HepG2 (cell line): ENCODE results near the gene GSTA1. TPM values are rescaled to one million over a fixed set of nuclear protein-coding genes. Genes with fewer than 3 reads are reported as not detected.
A peak's percentile ranks its signal among the peaks of the same experiment; 100 is the strongest.

Source experiments
- ATAC-seq: fragments of 200-7000 bp; cut with Tn5 transposase; 3 replicates; pipeline ENCODE4 v1.9.1; 2020; ENCODE audit warnings: mild to moderate bottlenecking, moderate library complexity
- BruUV-seq: library from RNA; stranded (reverse); fragments of 400-500 nt; replicated peaks from 2 replicates; lab custom pipeline; 2021; lab: Mats Ljungman, UMichigan
- CTCF ChIA-PET: fragments of 300-600 bp; formaldehyde crosslinking; extraction: SDS; loops from one replicate; lab custom pipeline; 2021; ENCODE audit warnings: low total read pairs, inconsistent platforms, low intra/inter-chr PET ratio; lab: Yijun Ruan, JAX
- POLR2A ChIA-PET: fragments of 350-600 bp; sonication (Branson Sonifier 250); formaldehyde crosslinking; loops from one replicate; lab custom pipeline; 2020; ENCODE audit warnings: antibody characterized with exemption, inconsistent platforms; lab: Yijun Ruan, JAX
- DNase-seq: peaks from one replicate; pipeline ENCODE4 v3.0.0-alpha.2; 2015; ENCODE audit warnings: low spot score
- FAIRE-seq: peaks from 3 replicates; lab custom pipeline; 2011; peaks lifted over from hg19 to GRCh38; lab: Jason Lieb, UNC
- H2AFZ ChIP-seq: one replicate; pipeline ENCODE4 v1.6.1; 2011; ENCODE audit warnings: low read length, inconsistent platforms
- H3K27ac ChIP-seq: fragments of 300-600 bp; 3 replicates; pipeline ENCODE4 v1.8.0; 2011; ENCODE audit warnings: mixed run types, mild to moderate bottlenecking, mixed read lengths, low read length, inconsistent platforms; ENCODE audit not compliant: insufficient read depth; ENCODE audit errors: extremely low read length
- H3K27me3 ChIP-seq, 2 experiments: fragments of 200-600 bp in 1 of 2; 2 replicates in 1 of 2; 3 replicates in 1 of 2; pipeline versions ENCODE4 v1.6.0 to v1.8.0; 2011; ENCODE audit warnings: low read length in 2 of 2, mild to moderate bottlenecking in 2 of 2, moderate library complexity in 2 of 2, inconsistent platforms in 1 of 2; ENCODE audit not compliant: insufficient read depth in 2 of 2, control insufficient read depth in 1 of 2
- H3K36me3 ChIP-seq, 2 experiments: fragments of 200-600 bp in 1 of 2; replicated peaks in 1 of 2; 2 replicates in 1 of 2; 3 replicates in 1 of 2; pipeline versions ENCODE4 v1.5.1 to v1.8.0; 2011; ENCODE audit warnings: low read length in 2 of 2, inconsistent platforms in 1 of 2; ENCODE audit not compliant: insufficient read depth in 2 of 2, control insufficient read depth in 1 of 2
- H3K4me1 ChIP-seq: 2 replicates; pipeline ENCODE4 v1.5.1; 2012; ENCODE audit warnings: low read length, inconsistent platforms; ENCODE audit not compliant: insufficient read depth
- H3K4me2 ChIP-seq: 2 replicates; pipeline ENCODE4 v1.6.0; 2011; ENCODE audit warnings: low read depth, low read length, inconsistent platforms
- H3K4me3 ChIP-seq, 3 experiments: fragments of 200-600 bp in 1 of 3; sonication (generic), shearing (Covaris generic) in 1 of 3; replicated peaks in 1 of 3; 2 replicates each; pipeline ENCODE4 v1.5.1; 2011 to 2016; ENCODE audit warnings: low read length in 3 of 3, inconsistent platforms in 2 of 3, low read depth in 2 of 3, mild to moderate bottlenecking in 2 of 3, control low read depth in 1 of 3, mixed read lengths in 1 of 3; ENCODE audit not compliant: insufficient read depth in 1 of 3
- H3K79me2 ChIP-seq: one replicate; pipeline ENCODE4 v1.6.1; 2011; ENCODE audit warnings: low read length, inconsistent platforms; ENCODE audit not compliant: insufficient read depth
- H3K9ac ChIP-seq: 2 replicates; pipeline ENCODE4 v1.6.0; 2011; ENCODE audit warnings: mild to moderate bottlenecking, low read depth, low read length, inconsistent platforms; ENCODE audit not compliant: insufficient read depth
- H3K9me3 ChIP-seq: 2 replicates; pipeline ENCODE4 v1.5.1; 2012; ENCODE audit warnings: mild to moderate bottlenecking, low read length
- H4K20me1 ChIP-seq: 2 replicates; pipeline ENCODE4 v1.6.0; 2011; ENCODE audit warnings: inconsistent platforms, mild to moderate bottlenecking, low read length, moderate library complexity; ENCODE audit not compliant: insufficient read depth
- EED ChIP-seq: sonication (generic); formaldehyde crosslinking; IDR thresholded peaks from 2 replicates; pipeline ENCODE4 v1.5.0; 2020; ENCODE audit warnings: mild to moderate bottlenecking, missing genetic modification reagents
- FOXK2 ChIP-seq: fragments of 450-650 bp; IDR thresholded peaks from 2 replicates; pipeline ENCODE4 v1.6.1; 2016
- HNRNPH1 ChIP-seq: fragments of 200-400 bp; formaldehyde crosslinking; optimal IDR thresholded peaks from 2 replicates; pipeline ENCODE3; 2017; ENCODE audit warnings: mild to moderate bottlenecking, low read depth, low read length
- KAT8 ChIP-seq: IDR thresholded peaks from 2 replicates; pipeline ENCODE4 v1.6.1; 2016; ENCODE audit warnings: missing genetic modification reagents, missing compliant biosample characterization
- NR1H2 ChIP-seq: sonication (generic); formaldehyde crosslinking; IDR thresholded peaks from 2 replicates; pipeline ENCODE4 v1.8.1; 2022; ENCODE audit warnings: low read depth, missing genetic modification reagents, borderline replicate concordance
- PHF21A ChIP-seq: sonication (generic); formaldehyde crosslinking; IDR thresholded peaks from 2 replicates; pipeline ENCODE4 v1.5.0; 2020; ENCODE audit warnings: mild to moderate bottlenecking, missing genetic modification reagents
- PITX1 ChIP-seq: sonication (generic); formaldehyde crosslinking; IDR thresholded peaks from 2 replicates; pipeline ENCODE4 v1.5.1; 2020; ENCODE audit warnings: mild to moderate bottlenecking, missing genetic modification reagents
- SRY ChIP-seq: sonication (generic); formaldehyde crosslinking; IDR thresholded peaks from 2 replicates; pipeline ENCODE4 v1.8.0; 2022; ENCODE audit warnings: mild to moderate bottlenecking, missing genetic modification reagents
- ZEB1 ChIP-seq: IDR thresholded peaks from 2 replicates; pipeline ENCODE4 v1.6.1; 2012; ENCODE audit warnings: mild to moderate bottlenecking, low read depth, inconsistent platforms; ENCODE audit not compliant: insufficient replicate concordance
- ZFP37 ChIP-seq: sonication (generic); formaldehyde crosslinking; IDR thresholded peaks from 2 replicates; pipeline ENCODE4 v1.4.0; 2020; ENCODE audit warnings: missing genetic modification reagents, borderline replicate concordance
- ZNF263 ChIP-seq: sonication (generic); formaldehyde crosslinking; IDR thresholded peaks from 2 replicates; pipeline ENCODE4 v1.4.0; 2020; ENCODE audit warnings: missing genetic modification reagents
- ZNF383 ChIP-seq: sonication (generic); formaldehyde crosslinking; IDR thresholded peaks from 2 replicates; pipeline ENCODE4 v1.4.0; 2020; ENCODE audit warnings: missing genetic modification reagents, mild to moderate bottlenecking, borderline replicate concordance
- ZNF446 ChIP-seq: sonication (generic); formaldehyde crosslinking; IDR thresholded peaks from 2 replicates; pipeline ENCODE4 v1.5.0; 2020; ENCODE audit warnings: mild to moderate bottlenecking, missing genetic modification reagents
- ZNF737 ChIP-seq: sonication (generic); formaldehyde crosslinking; IDR thresholded peaks from 2 replicates; pipeline ENCODE4 v1.5.0; 2020; ENCODE audit warnings: missing genetic modification reagents, mild to moderate bottlenecking, borderline replicate concordance
- WGBS: methylation state at CpG from one replicate; pipeline ENCODE4 v1.1.6; 2017; ENCODE audit warnings: low lambda C conversion rate; 5-methylcytosine and 5-hydroxymethylcytosine counted together
- in situ Hi-C: cut with HindIII; loops from 2 replicates; pipeline ENCODE4 v1.10.0; 2017; ENCODE audit warnings: low pct_unique_long_range_greater_than_20kb; ENCODE audit not compliant: extremely low pct_ligation_motif_present
- intact Hi-C: fragments of 100-400 bp; cut with micrococcal nuclease; formaldehyde crosslinking; loops from one replicate; pipeline ENCODE4 v1.10.0; 2022; ENCODE audit not compliant: unreplicated experiment
- polyA plus RNA-seq, 8 experiments: library from polyadenylated mRNA; depleted of rRNA in 3 of 8; stranded (reverse) in 7 of 8; unstranded in 1 of 8; fragments of >200 nt; fragmentation: Illumina TruSeq in 4 of 8; extraction: Trizol in 4 of 8; gene quantifications; 2 replicates each; pipeline versions ENCODE4 v1.2.1 to v1.2.3, GENCODE V29; 2011 to 2016; ENCODE audit warnings: low read depth in 4 of 8, missing spikeins in 1 of 8, mixed read lengths in 1 of 8; ENCODE audit not compliant: insufficient read depth in 1 of 8
- total RNA-seq, 5 experiments: library from RNA; depleted of rRNA; stranded (reverse); fragments of >200 nt; fragmentation: Illumina TruSeq; extraction: Trizol; gene quantifications; 2 replicates each; pipeline ENCODE4 v1.2.3, GENCODE V29; 2016; ENCODE audit warnings: low read depth in 1 of 5

Gene GSTA1
- total and polyA plus RNA-seq, 2 of the 13 experiments (the other 11 are each of a cell fraction or from before 2014, with no cell fraction given), result 6.2 to 282 TPM

- TF ChIP-seq EED (CRISPR knock-in tag), result no peak
- TF ChIP-seq ZNF263 (CRISPR knock-in tag), result 0 out of 2 replicates have a peak, but pooled peaks have one; percentile 40
- no TSS peak for BruUV-seq
- Histone ChIP-seq H3K36me3 (no peaks in the 10 kb centered on the region), H3K79me2 (no peaks in the 10 kb centered on the region), H4K20me1 (no peaks in the 10 kb centered on the region), H3K9me3 (no peaks in the 10 kb centered on the region), H3K4me2 (peak within 1 kb of the TSS; percentile 97), H3K9ac (no peak within 1 kb of the TSS), H3K4me3 (no peak within 1 kb of the TSS), H3K4me1 (peaks cover 16% of the 10 kb centered on the region), H3K27ac (no peak within 1 kb of the TSS), H2AFZ (no peak within 1 kb of the TSS), H3K27me3 (no peaks in the 10 kb centered on the region)
- intact Hi-C loops, result no loop called here
- CTCF ChIA-PET, result no interaction called here
- ATAC-seq, result no peak
- WGBS, result 40% methylated on average over 5 of the region's 5 CpGs
- DNase-seq, result no peak
- in situ Hi-C loops, result no loop called here
- FAIRE-seq, result no peak
- POLR2A ChIA-PET, result interaction anchor here (0.6 kb wide), 1 partner anchor 192 kb away, joined by 3 read pairs; no protein-coding TSS in a partner anchor
Observed at GRCh38 chr6:52840763-52841585, 37.4 kb upstream of the GSTA1 start, which contains the start of gene GSTA5. Gene GSTA5 (minus strand): TSS chr6:52840813.

DNA sequence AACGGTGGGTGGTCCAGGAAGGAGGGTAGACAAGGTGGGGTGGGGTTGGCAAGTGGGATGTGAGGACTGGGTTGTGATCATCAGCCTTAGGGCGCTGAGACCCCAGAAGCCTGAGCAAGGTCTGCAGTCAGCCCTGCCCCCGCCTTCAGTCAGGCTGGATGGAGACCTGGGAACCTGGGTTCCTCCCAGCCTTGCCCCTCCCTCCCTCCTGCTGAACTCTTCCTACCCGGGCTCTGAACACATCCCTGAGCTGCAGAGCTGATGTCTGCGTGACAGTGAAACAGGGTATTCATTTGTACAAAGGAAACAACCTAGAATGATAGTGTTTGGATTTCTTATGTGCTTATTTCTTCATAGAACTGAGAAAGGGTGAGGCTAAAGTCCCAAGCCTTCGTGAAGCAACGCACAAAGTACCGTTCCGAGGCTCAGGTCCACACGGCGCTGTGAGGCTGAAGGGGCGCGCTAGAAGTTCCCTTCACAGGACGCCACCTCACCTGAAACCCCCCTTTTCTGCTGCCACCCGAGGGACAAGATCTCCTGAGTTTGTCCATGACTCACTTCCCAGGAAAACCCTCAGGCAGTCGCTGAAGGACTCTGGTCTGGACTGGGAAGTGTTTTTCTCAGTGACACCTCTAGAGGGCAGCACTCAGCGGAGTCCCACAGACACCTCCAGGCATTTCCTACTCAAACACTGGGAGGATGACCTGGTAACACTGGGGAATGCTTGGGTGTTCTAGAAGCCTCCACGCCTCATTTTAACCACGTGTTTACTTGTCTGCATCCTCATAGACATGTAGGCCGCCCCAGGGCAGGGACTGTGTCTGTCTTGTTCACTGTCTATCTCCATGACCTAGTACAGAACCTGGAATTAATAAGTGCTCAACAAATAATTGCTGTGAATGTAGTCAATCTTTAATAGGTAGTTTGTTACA is 35.8 kb upstream of the GSTA1 start:
- Histone ChIP-seq H3K4me3 (peak overlapping the region; percentile 30 to 71 (median 56); a peak in 5 of 6 replicates), H3K9ac (peak overlapping the region; percentile 36; the same call in 1 of the 2 replicates), H2AFZ (peak overlapping the region; percentile 94), H3K4me1 (peaks cover 6% of the 10 kb centered on the region; the same call in 1 of the 2 replicates), H3K36me3 (no peaks in the 10 kb centered on the region), H3K27ac (no peak overlapping the region), H3K79me2 (no peaks in the 10 kb centered on the region), H4K20me1 (no peaks in the 10 kb centered on the region), H3K27me3 (0 out of 5 replicates have a peak, but pooled peaks cover 0 to 1% of the 10 kb centered on the region in 2 experiments), H3K4me2 (peak overlapping the region; percentile 97), H3K9me3 (no peaks in the 10 kb centered on the region)
- 8% methylated on average over 18 of the region's 20 CpGs for WGBS
- intact Hi-C loops, result loop anchor here (1.0 kb wide), 2 partner anchors 115 to 645 kb away; no protein-coding TSS in a partner anchor
- ChIA-PET CTCF (interaction anchor here (0.7 to 1.9 kb wide), 4 partner anchors 24 to 645 kb away, joined by 4 to 16 read pairs (median 6); no protein-coding TSS in a partner anchor), POLR2A (no interaction called here)
- ATAC-seq, result peak; percentile 98
- DNase-seq, result peak; percentile 79
- FAIRE-seq, result peak; percentile 82
- BruUV-seq, result no TSS peak
- in situ Hi-C loops, result no loop called here
- TF ChIP-seq ZNF737 (CRISPR knock-in tag), result no peak
- TF ChIP-seq PHF21A (CRISPR knock-in tag), result no peak
- no peak for TF ChIP-seq SRY (CRISPR knock-in tag)
- no peak for TF ChIP-seq NR1H2 (CRISPR knock-in tag)
- no peak for TF ChIP-seq ZEB1
- 0 out of 2 replicates have a peak, but pooled peaks have one; percentile 49 for TF ChIP-seq ZFP37
- TF ChIP-seq HNRNPH1, result no peak
- no peak for TF ChIP-seq ZNF446 (CRISPR knock-in tag)
- TF ChIP-seq ZNF383 (CRISPR knock-in tag), result no peak
- TF ChIP-seq FOXK2, result no peak
- 0 out of 2 replicates have a peak, but pooled peaks have one; percentile 58 for TF ChIP-seq KAT8 (CRISPR knock-in tag)
- no peak for TF ChIP-seq PITX1 (CRISPR knock-in tag)
